NCI-H2107 treated with DMSO at 0.1 percent for 48 hours (cell line): ENCODE measurements around the gene LRFN5.
"Not testable (repeated sequence)": the region's sequence is repeated elsewhere in the genome, so short reads cannot be mapped to it uniquely, and the experiment has no call there.

ENCODE experiments used
- DNase-seq: peaks from one replicate; lab custom pipeline; 2025; ENCODE audit not compliant: unreplicated experiment; lab: John Stamatoyannopoulos, UW

The LRFN5 gene

DNA sequence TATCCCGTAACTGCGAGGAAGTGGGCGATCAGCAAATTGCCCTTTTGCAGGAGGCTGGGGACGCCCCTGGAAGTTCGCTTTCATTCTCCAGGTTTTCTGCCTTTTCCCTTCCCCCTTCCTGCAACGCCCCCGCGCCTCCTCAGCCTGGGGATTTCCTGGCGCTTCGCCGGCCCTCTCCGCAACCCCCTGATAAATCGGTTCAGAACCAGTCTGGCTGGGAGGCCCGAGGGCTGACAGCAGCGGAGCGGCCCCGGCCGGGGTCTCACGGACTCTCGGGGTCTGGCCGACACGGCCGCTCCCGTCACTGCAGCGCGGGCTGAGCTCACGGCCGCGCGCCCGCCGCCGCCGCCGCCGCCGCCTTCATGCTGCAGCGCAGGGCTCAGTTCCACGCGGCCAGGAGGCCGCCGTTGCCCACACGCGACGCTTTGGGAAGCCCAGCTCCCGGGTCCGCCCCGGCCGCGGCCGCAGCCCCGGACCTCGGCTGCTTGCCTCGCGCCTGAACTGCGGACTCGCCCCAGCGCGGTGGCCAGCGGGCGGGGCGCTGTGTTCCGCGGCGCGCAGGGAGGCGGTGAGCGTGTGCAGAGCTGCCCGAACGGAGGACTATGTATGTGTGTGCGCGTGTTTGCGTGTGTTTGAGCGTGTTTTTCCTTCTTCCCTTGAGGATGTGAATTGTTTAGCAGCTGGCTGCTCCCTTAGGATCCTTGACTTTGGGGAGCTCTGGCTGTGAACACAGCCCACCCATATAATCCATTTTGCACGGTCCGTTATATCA lies at the start of gene LRFN5:
Gene LRFN5 (plus strand): TSS at position 345 of the 772 bp plus-strand sequence.
- DNase-seq: peak; percentile 82

DNA sequence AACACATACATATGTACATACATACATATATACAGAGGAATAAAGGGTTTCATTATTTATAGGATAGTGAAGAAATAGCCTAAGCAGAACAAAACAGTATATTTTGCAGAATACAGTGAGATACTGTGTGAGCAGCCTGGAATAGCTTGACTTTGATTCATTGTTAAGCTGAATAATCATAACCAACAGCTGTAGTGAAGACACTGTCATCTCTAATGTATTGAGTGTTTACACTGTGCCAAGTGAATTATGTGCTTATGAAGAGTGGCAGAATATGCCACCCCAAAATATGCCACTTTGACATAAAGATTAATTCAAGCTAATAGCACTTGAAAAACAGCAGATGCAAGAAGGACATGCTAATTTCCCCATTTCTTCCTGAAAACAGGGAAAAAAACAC lies 48.2 kb upstream of the LRFN5 start:
- DNase-seq: no peak

DNA sequence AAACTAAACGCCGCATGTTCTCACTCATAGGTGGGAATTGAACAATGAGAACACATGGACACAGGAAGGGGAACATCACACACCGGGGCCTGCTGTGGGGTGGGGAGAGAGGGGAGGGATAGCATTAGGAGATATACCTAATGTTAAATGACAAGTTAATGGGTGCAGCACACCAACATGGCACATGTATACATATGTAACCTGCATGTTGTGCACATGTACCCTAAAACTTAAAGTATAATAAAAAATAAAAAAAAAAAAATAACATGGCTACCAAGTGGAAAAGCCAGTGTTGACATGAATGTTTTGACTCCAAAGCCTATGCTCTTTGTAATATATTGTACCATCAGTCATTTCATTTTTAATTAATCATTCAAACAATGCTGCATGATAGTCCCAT lies 39.8 kb upstream of the LRFN5 start:
- DNase-seq: not testable (repeated sequence)

DNA sequence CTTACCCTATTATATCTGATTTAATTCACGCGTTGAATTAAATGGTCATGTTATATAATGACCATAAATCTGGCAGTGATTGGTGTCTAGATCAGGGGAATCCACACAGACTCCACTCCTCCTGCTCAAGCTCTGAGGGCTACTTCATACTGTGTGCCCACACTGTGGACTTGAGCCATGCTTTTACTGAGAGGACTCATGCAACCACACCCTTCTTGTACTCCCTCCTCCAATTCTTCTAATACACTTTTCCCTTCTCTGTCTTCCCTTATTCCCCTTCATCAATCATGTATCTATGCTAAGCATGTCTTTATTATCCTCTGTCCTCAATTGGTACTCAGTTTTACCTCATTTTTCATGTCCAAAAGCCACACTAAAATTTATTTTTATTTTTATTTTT lies 37.7 kb upstream of the LRFN5 start:
- no peak for DNase-seq

DNA sequence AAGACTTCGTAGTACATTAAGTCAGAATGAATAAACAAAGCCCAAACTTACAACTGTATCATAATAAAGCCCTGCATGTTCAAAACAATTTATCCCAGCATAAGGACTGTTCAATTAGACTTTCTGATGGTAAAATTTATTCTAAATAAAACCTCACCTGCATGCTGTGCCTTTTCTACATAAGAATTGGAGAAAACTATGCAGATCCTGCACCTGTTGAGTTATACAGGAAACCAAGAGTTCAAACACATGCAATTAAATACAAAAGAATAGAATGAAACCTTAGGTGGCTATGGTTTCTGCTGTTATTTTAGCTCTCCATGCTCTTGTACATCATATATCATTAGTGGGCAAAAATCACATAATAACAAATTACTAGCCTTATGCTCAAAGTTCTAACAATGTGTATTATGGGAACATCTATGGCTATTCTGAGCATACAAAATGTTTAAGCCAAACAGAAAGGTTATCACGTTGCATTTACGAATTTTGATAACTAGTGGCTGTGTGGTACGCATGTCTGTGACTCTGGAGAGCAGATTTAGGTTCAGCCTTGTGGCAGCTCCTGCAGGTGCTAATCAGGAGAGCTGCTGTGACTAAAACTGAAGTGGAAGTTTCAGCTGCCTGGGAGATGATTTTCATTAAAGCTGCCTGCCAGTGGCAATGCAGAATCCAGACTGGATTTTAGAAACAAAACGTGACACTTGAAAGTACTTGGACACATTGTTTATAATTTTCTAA lies 36.1 kb upstream of the LRFN5 start:
- DNase-seq: peak; percentile 99

DNA sequence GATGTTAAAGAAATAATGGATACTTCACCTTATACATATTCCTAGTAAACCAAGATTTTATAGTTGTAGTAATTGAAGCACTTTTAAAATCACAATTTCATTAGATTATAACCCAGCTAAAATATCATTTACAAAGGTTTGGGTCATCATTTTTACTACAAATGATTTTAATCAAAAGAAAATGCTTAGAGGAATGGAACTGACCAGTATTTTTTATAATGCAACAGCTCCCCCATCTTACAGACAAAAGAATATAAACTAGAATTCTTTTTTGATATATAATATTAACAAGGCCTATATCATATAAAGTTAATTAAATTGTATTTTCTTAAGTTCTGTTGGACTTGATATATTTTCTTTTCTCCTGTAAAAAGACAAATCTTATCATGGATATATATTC lies 20.4 kb upstream of the LRFN5 start:
- DNase-seq: peak; percentile 26

DNA sequence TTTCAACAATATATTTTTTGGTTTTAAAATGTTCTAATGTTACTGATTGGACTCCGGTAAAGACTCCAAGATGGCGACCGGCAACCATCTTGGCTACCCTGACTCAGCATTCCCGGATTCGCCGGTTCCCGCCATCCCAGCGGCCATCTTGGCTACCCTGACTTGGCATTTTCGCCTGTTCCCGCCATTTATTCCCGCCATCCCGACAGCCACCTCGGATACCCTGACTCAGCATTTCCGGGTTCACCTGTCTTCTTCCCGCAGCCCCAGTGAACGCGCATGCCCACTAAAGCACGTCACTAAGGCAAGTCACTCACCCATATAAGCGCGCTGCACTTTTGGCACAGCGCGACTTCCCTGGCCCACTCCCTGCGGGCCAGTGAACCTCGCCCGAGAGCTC lies 9.0 kb upstream of the LRFN5 start:
- no peak for DNase-seq

DNA sequence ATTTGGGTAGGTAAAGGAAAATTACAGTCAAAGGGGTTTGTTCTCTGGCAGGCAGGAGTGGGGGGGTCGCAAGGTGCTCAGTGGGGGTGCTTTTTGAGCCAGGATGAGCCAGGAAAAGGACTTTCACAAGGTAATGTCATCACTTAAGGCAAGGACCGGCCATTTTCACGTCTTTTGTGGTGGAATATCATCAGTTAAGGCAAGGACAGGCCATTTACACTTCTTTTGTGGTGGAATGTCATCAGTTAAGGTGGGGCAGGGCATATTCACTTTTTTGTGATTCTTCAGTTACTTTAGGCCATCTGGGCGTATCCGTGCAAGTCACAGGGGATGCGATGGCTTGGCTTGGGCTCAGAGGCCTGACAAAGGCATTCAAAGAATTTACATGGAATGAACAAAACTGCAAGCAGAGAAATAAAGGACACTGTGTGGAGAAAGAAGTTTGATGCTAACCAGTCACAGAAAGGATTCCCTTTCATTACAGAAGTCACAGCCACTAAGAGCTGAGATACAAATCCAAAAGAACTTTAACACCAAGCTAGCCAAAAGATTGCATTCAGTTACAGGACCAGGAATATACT lies 6.8 kb upstream of the LRFN5 start:
- not testable (repeated sequence) for DNase-seq

DNA sequence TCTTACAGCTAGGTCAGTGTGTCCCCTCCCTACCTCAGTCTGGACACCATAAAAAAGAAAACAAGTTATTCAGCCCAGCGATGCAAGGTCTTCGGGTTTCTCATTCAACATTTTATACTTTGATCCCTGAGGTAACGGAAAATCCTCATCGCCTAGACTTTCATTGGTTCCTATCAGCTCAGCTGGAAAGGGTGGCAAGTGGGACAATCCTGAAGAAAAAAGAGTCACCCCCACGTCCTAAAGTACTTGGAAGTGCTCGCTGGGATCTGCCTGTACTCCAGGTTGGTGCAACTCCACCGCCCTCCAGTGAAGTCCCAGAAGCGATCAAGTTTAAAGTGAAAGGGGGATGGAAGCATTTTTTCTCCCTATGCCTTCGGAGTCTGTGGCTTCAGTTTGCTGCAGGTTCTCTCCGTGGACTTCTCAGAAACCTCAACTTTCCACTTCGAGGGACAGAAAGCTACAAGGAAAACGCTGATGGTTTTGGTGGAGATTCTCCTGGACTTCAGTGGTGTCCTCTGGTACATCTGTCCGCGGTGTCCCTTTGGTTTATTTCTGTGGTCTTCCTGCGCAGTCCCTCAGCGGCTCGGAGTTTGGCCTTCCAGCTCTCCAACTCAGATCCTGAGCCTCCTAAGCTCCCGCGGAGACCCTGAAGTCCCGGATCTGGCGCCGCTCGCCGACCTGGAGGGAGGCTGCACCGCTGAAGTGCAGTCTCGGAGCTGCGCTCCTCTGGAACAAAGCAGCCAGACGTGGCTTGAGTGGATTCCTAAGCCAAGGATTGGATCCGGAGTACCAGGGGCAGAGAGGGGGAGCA lies 1.8 kb upstream of the LRFN5 start:
- DNase-seq: peak; percentile 94

DNA sequence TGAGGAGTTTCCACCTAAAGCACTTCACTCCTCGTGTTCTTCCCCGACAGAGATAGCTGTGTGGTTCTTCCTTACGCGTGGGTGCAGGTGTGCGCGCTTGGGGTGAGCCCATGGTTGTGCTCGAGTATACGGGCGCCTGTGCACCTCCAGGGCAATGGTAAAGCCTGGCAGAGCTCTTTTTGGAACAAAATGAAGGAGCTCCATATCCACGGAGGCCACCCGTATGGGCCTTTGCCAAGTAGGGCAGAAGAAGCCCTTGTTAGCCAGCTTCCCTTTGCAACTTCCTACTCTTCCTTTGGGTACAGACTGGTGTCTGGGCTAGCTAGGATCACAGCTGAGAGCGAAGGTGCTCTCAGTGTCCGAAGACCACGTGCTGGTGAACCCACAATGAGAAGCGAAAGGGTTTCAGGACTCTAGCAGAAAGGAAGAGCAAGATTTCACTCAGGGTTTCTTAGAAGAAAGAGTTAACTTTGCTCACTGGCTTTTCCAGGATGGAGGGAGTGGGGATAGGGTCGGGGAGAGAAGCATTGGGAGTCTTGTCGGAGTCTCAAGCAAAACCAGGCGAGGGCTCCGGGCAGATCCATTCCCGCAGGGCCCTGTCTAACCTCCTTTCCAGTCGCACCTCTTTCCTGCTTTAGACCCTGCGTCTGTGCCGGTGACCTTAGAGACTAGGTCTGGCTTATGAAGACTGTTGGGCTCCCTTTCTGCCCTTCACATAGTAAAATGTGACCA lies 960 bp upstream of the LRFN5 start:
- peak; percentile 87 for DNase-seq

DNA sequence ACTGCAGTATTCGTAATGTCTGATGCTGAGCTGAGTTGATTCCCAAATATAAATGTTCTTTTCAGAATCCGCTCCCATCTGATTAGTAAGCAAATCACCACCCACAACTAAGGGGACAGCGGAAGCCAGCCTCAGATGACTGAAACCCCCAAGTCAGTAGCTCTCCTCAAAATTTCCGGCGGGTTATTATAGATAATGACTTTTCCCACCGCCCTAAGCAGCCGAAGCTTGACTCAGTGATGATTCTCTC lies 469 bp upstream of the LRFN5 start:
- DNase-seq: peak; percentile 87

DNA sequence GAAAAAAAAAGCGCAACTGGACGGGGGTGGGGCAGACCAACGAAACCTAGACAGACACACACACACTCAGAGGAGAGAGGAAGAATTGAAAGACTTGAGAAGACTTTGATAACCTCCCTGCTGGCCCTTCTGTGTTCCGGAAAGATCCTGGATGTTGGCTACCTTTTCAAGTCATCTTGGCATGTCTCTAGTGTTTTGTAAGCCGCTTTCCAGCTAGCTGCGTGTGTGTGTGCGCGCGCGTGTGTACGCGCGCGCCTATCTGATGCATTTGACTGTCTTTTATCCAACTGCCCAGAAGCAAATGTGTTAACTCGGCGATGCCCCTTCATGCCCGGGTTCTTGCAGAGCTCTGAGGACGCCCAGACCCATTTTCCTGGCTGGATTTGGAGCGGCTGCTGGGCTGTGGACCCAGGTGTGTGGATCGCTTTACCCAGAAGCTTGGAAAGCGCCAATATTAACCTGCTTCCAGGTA lies 664 bp downstream of the LRFN5 start:
- peak; percentile 82 for DNase-seq

DNA sequence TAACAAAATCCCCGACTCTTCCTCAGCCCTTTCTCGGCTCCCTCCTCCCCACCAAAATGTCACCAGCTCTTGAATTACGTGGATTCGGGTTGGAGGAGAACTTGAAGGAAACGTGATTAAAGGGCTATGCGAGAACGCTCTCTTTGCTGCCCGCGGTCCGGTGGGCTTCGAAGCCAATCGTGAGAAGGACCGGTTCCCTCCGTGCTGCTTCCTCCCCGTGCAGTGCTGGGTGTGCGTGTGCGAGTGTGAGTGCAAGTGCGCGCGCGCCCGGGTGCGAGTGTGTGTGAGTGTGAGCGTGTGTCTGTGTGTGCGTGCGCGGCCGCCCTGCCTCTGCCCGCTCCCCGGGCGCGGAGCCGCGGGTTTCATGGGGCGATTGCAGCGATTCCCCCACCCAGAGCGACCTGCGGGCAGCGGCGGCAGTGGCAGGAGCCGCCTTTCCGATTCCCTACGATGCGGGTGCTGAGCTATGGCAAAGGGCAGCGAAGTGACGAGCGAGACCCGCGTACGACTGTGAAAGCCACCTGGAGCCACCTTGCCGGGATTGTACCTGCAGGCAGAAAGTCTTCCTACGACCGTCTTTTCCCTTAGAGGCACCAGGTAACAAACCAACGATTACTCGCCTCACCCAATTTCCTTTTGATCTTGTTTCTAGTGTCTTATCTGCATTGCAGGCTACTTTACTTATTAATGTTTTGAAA lies 1.4 kb downstream of the LRFN5 start:
- DNase-seq: peak; percentile 78

DNA sequence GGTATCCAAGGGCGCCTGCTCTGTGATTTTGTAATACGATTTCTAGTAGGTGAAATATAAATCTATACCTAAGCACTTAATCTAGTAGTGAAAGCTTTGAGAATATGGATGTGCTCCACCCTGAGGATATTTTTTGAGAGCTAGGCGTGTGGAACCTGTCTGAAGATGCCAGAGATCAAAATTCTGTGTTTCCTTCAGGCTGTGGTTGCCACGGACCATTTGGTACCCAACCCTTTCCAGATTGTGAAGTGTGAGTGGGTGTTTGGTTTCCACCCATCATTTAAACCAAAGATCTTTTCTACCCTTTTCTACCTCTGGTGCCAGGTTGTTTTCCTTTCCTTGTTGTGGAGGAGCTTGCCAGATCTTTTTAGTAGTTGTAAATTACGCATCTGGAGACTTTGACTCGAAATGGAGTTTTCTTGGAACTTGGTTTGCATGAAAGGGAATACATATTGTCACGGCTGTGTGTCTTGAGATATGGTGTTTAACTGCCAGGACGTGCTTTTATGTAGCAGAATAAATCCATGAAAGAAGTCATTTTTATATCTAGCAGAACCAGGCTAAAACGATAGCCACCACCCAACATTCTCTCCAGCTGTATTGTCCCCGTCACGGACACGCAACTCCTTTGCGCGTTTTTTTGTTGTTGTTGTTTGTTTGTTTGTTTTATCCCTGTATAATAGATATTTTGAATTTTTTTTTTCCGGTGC lies 2.2 kb downstream of the LRFN5 start:
- DNase-seq: peak; percentile 71

DNA sequence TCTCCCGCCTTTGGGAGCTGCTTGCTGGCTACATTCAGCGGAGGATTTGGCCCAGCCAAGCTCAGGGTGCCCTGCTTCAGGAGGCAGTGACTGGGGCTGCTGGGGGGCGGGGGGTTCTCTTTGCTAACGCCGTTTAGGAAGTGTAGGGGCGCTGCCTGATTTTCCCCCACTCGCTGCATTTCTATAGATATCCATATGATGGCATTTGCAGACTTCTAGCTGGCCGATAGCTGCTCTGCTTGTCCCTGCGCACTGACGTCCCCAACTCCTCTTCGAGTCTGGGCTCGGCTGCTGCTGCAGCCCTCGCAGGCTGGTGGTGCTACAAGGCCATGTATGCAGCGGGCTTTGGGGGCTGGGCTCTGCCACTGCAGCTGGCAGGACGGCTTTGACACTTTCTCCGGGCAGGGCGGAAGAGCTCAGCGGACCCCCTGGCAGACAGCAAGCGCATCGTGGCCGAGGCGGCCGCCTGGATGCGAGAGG lies 3.1 kb downstream of the LRFN5 start:
- DNase-seq: peak; percentile 90

DNA sequence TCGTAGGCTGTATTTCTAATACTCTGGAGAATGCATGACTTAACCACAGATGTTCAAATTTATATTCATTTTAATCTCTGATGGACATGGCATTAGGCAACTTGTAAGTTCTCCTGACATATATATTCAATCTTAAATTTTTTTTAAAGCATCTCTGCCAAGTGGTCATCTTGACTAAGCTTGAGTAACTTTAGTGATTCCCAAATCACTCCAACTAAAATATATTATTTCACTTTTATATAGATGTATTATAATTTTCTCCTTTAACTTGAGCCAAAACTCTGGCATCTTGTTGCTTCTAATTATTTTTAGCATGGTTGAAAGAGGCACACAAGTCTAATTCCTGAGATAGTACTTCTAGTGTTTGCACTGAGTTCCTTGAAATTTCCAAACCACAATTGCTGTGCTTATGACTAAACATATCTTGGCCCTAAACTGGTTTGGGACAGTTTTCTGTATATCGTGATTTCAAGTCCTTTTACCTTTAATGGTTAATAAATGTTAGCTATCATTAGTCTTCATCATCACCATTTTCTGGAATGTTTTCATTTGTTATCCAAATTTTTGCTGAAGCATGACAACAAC lies 8.4 kb downstream of the LRFN5 start:
- no peak for DNase-seq

DNA sequence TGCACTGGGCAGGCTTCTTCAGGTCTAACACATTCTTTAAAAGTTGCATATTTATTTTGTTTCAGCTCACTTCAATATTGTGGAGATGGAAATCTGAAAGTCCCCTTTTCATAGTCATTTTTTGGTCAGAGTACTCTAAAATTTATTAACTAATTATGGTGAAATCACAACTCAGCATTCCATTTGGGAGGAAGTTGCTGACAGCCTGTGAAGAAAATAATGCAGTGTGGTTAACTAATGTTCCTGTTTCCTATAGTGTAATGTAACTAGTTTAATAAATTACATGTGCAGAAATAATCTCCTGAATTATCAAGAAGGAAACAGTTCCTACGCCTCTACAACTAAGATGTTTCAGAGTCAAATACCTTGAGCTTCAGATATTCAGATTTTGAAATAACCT lies 17.1 kb downstream of the LRFN5 start:
- DNase-seq: no peak

DNA sequence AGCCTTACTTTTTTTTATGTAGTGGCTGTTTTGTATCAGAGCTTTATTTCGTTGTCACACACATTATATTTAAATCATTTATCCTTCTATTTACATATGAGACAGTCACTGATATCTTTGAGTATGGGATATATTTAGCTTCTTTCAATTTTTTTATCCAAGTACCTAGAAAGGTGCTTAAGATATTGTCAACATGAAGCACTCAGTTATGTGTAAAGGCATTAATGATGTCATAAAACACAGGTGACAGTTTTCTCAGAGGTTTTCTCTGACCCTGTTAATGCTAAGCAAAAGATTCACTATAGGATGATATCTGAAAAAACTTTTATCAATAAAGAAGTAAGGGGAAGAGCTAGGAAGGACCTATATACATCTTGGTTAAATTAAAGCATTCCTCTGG lies 23.2 kb downstream of the LRFN5 start:
- DNase-seq: no peak

DNA sequence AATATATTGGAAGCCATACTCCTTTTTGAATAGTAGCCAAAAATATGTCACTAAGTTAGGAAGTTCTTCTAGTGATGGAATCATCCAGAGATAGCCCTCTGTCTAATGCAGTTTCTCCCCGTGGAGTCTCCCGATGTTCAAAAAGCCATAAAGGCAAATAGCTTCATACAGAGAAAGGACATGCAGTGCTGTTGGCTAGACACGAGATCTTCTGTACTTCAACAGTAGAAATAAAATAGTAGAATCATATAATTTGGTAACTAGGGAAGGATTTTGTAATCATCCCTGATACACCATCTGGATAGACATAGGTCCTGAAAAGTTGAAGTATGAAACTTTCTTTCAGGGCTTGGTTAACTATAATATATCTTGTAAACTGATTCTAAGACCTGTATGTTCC lies 27.6 kb downstream of the LRFN5 start:
- DNase-seq: no peak
